Endothelial cell (in vitro differentiated cells): Measurements from ENCODE around the gene RTP3. TPM values are rescaled to one million over a fixed set of nuclear protein-coding genes. Genes with fewer than 3 reads are reported as not detected.
"Not testable (repeated sequence)": the region's sequence is repeated elsewhere in the genome, so short reads cannot be mapped to it uniquely, and the experiment has no call there.

Source experiments
- DNase-seq: peaks from one replicate; pipeline ENCODE4 v3.0.0; 2021; ENCODE audit warnings: low spot score
- H3K27ac Mint-ChIP-seq: one replicate; pipeline ENCODE4 v1.8.0; 2021; ENCODE audit warnings: mixed read lengths, inconsistent platforms; ENCODE audit not compliant: unreplicated experiment
- H3K27me3 Mint-ChIP-seq: one replicate; pipeline ENCODE4 v1.8.0; 2021; ENCODE audit warnings: mild to moderate bottlenecking, moderate library complexity, mixed read lengths, inconsistent platforms; ENCODE audit not compliant: unreplicated experiment
- H3K36me3 Mint-ChIP-seq: one replicate; pipeline ENCODE4 v1.8.0; 2021; ENCODE audit warnings: mild to moderate bottlenecking, low read depth, mixed read lengths, inconsistent platforms; ENCODE audit not compliant: unreplicated experiment
- H3K4me1 Mint-ChIP-seq: one replicate; pipeline ENCODE4 v1.8.0; 2021; ENCODE audit warnings: mild to moderate bottlenecking, mixed read lengths, inconsistent platforms; ENCODE audit not compliant: unreplicated experiment
- H3K4me3 Mint-ChIP-seq: one replicate; pipeline ENCODE4 v1.8.0; 2021; ENCODE audit warnings: mild to moderate bottlenecking, mixed read lengths, inconsistent platforms; ENCODE audit not compliant: unreplicated experiment
- H3K9me3 Mint-ChIP-seq: one replicate; pipeline ENCODE4 v1.8.0; 2021; ENCODE audit warnings: mixed read lengths, inconsistent platforms; ENCODE audit not compliant: unreplicated experiment
- total RNA-seq: library from RNA; stranded (reverse); fragmentation: NEBNext Ultra II Directional; extraction: Animal tissue kit (Norgen Biotek cat#: 25700); gene quantifications from one replicate; pipeline ENCODE4 v1.2.1, GENCODE V29; 2021; ENCODE audit not compliant: unreplicated experiment
- TF ChIP-seq, protein P1 (sequence below): fragments of 200-600 bp; sonication (generic); IDR thresholded peaks from one replicate; pipeline ENCODE4 v1.5.0; 2021; ENCODE audit warnings: antibody characterized with exemption; ENCODE audit not compliant: unreplicated experiment

Gene RTP3
- total RNA-seq, 1 donor from 2014 or later = not detected

DNA sequence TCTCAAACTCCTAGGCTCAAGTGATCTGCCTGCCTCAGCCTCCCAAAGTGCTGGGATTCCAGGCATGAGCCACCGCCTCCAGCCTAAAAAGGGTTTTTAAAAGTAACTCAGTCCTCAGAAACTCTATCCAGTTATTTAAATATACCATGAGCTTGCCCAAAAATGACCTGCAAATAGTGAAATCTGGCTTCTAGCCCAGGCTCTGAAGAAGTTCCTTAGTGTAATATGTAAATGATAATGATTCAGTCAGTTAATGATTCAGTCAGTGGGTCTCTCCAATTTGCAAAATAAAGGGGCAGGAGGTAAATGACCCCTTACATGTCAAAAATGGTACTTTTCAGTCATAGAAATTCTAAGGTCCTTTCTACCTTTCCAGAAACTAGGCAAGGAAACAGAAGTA, 39.5 kb downstream of the RTP3 start:
- H3K9me3 Mint-ChIP-seq = no peaks in the 10 kb centered on the region
- H3K27me3 Mint-ChIP-seq = peaks cover 1% of the 10 kb centered on the region
- TF ChIP-seq, protein P1, sequence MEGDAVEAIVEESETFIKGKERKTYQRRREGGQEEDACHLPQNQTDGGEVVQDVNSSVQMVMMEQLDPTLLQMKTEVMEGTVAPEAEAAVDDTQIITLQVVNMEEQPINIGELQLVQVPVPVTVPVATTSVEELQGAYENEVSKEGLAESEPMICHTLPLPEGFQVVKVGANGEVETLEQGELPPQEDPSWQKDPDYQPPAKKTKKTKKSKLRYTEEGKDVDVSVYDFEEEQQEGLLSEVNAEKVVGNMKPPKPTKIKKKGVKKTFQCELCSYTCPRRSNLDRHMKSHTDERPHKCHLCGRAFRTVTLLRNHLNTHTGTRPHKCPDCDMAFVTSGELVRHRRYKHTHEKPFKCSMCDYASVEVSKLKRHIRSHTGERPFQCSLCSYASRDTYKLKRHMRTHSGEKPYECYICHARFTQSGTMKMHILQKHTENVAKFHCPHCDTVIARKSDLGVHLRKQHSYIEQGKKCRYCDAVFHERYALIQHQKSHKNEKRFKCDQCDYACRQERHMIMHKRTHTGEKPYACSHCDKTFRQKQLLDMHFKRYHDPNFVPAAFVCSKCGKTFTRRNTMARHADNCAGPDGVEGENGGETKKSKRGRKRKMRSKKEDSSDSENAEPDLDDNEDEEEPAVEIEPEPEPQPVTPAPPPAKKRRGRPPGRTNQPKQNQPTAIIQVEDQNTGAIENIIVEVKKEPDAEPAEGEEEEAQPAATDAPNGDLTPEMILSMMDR = no peak
- H3K27ac Mint-ChIP-seq = no peak overlapping the region
- no peak for DNase-seq
- no peak overlapping the region for H3K4me3 Mint-ChIP-seq
- H3K36me3 Mint-ChIP-seq = no peaks in the 10 kb centered on the region
- peaks cover 15% of the 10 kb centered on the region for H3K4me1 Mint-ChIP-seq

- Mint-ChIP-seq H3K36me3 (no peaks in the 10 kb centered on the region), H3K4me1 (peaks cover 15% of the 10 kb centered on the region), H3K4me3 (no peak overlapping the region), H3K27ac (no peak overlapping the region), H3K9me3 (no peaks in the 10 kb centered on the region), H3K27me3 (peaks cover 1% of the 10 kb centered on the region)
- no peak for DNase-seq
- TF ChIP-seq, protein P1 = no peak
Measured at GRCh38 chr3:46537779-46538178, 40.0 kb downstream of the RTP3 start.

DNA sequence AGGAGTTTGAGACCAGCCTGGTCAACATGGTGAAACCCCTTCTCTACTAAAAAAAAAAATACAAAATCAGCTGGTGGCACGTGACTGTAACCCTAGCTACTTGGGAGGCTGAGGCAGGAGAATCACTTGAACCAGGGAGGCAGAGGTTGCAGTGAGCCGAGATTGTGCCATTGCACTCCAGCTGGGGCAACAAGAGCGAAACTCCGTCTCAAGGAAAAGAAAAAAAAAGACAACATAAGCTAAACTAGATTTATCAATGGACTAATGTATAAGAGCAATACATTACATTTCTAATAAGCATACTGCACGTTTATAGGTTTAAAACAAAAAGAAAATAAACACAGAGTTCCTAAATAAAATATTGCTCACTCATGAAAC, 40.6 kb downstream of the RTP3 start:
- not testable (repeated sequence) for H3K9me3 Mint-ChIP-seq, H3K27me3 Mint-ChIP-seq, H3K4me3 Mint-ChIP-seq, DNase-seq, H3K36me3 Mint-ChIP-seq, H3K27ac Mint-ChIP-seq
- peaks cover 15% of the 10 kb centered on the region for H3K4me1 Mint-ChIP-seq

- Mint-ChIP-seq H3K27me3 (peaks cover 1% of the 10 kb centered on the region), H3K4me1 (peaks cover 15% of the 10 kb centered on the region), H3K9me3 (no peaks in the 10 kb centered on the region), H3K36me3 (no peaks in the 10 kb centered on the region), H3K4me3 (no peak overlapping the region), H3K27ac (peak overlapping the region; percentile 44)
- peak; percentile 33 for DNase-seq
- TF ChIP-seq, protein P1 = no peak
Measured at GRCh38 chr3:46538803-46539442, 41.1 kb downstream of the RTP3 start.

DNA sequence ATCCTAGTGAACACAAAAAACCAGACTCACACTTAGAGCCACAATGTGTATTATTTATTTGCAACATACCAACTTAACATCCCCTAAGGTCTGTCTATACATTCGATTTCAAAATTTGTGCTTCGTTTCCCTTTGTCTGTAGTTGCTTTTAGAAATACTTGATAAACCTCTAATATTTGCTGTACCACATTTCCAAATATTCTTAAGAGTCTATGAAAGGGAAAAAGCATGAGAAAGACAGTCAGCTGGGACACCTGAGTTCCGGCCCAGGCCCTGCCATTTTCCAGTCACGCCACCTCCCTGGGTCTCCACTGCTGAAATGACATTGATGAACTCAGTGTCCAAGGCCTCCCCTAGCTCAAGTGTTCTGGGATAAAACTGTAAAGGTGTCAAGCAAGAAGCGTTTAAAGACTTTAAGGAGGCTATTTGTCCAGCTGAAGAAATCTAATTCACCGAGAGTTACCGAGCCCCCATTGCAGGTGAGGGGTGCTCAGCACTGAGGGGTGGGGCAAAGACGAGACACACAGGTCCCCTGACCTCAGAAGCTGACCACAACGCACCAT, 41.7 kb downstream of the RTP3 start:
- H3K4me3 Mint-ChIP-seq = no peak overlapping the region
- H3K4me1 Mint-ChIP-seq = peaks cover 15% of the 10 kb centered on the region
- TF ChIP-seq, protein P1 = no peak
- H3K36me3 Mint-ChIP-seq = no peaks in the 10 kb centered on the region
- H3K9me3 Mint-ChIP-seq = no peaks in the 10 kb centered on the region
- DNase-seq = no peak
- no peaks in the 10 kb centered on the region for H3K27me3 Mint-ChIP-seq
- H3K27ac Mint-ChIP-seq = no peak overlapping the region
